Jurkat, Clone E6-1 (cell line): ENCODE measurements around the gene CDC42BPG.
"Not testable (repeated sequence)": the region's sequence is repeated elsewhere in the genome, so short reads cannot be mapped to it uniquely, and the experiment has no call there.

Experiments used
- DNase-seq: peaks from one replicate; pipeline ENCODE4 v3.0.0-alpha.2; 2011; ENCODE audit warnings: low read depth, low spot score
- H3K4me3 ChIP-seq: 2 replicates; pipeline ENCODE4 v1.5.1; 2011; ENCODE audit warnings: mild to moderate bottlenecking, low read length, control low read depth, moderate library complexity

CDC42BPG gene

GRCh38 chr11:64852804-64853509, 8.5 kb upstream of the CDC42BPG start:
- no peak for DNase-seq
- H3K4me3 ChIP-seq, result no peak overlapping the region

DNA sequence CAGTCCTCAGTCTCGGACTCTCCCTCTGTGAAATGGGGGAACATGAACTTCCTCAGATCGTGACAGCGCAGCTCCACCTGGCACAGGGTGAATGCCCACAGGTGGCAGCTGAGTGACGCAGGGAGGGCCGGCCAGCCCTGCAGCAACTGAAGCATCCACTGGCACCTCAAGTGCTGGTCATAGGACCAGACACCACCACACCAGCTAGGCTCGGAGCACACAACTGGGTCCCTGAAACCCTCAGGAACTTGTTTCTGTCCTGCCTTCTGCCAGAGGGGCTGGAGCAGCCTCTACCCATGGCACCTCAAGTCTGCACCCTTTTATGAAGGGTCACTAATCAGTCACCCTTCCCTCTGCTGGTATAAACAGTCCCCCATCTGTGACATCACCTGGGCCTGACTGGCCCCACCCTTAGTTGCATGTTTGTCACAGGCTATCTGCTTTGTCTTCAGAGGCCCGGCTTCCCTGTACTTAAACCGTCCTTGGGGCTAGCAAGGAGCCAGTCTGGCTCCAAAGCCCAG, 7.4 kb upstream of the CDC42BPG start:
- no peak for DNase-seq
- H3K4me3 ChIP-seq, result no peak overlapping the region

GRCh38 chr11:64850979-64851567, 6.6 kb upstream of the CDC42BPG start:
- no peak overlapping the region for H3K4me3 ChIP-seq

GRCh38 chr11:64849598-64850356, 5.3 kb upstream of the CDC42BPG start:
- no peak overlapping the region for H3K4me3 ChIP-seq
- no peak for DNase-seq

More at GRCh38 chr11:64850979-64851567, 6.6 kb upstream of the CDC42BPG start:
- DNase-seq, result no peak

DNA sequence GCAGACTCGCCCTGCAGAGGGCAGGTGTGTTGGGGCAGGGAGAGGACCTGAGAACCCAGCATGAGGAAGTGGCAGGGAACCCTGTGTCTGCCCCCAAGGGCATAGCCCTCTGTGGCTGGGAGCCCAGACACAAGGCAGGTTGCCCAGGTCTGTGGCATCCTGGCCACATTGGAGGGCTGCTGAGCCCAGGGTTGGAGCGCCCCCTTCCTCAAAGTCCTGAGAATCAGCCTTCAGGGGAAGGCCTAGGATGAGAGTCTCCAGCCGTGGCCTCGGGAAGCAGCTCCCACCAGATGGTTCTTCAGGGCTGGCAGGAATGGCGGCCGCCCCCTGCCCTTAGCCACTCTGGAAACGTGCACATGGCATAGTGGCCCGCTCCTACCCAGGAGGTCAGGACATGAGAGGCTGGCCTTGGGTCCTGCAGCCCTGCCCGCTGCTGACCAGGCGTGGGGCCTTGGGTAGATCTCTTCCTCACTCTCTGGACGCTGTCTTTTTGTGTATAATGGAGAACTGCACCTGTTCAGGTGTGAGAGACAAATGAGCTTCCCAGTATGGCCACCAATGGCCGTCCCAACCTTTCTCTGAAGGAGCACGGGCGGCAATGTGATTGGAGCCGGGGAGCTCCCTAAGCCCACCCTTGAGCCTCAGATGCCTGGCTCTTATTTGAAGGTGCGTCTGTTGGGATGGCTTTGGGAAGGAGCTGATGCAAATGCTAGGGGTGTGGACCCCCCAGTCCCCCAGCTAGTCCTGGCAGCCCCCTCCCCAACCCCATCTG, 4.6 kb upstream of the CDC42BPG start:
- no peak overlapping the region for H3K4me3 ChIP-seq
- DNase-seq, result peak; percentile 70

DNA sequence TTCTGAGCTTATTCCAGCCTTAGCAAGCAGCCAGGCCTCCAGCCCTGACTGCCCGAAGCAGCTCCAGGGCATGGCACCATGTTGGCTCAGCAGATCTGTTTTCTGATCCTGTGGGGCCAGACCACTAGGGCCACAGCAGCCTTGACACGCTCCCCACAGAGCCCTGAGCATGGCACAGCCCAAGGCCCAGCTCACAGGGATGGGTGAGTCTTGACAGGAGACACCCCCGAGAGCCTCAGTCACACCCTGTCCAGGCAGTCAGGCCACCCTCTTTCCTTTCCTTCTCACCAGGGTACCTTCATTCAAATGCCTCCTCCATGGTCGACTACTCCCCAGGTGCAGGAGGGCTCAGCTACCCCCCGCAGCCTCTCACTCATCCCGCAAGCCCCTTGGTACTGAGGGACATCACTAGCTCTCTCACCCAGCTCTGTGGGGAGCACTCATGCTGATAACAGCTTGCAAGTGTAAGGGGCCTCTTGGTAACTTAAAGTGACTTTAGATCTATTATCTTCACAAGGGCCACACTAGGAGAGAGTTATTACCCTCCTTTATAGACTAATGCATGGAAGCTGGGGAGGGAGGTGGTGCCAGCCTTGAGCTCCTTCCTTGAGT, 3.9 kb upstream of the CDC42BPG start:
- no peak for DNase-seq
- no peak overlapping the region for H3K4me3 ChIP-seq

DNA sequence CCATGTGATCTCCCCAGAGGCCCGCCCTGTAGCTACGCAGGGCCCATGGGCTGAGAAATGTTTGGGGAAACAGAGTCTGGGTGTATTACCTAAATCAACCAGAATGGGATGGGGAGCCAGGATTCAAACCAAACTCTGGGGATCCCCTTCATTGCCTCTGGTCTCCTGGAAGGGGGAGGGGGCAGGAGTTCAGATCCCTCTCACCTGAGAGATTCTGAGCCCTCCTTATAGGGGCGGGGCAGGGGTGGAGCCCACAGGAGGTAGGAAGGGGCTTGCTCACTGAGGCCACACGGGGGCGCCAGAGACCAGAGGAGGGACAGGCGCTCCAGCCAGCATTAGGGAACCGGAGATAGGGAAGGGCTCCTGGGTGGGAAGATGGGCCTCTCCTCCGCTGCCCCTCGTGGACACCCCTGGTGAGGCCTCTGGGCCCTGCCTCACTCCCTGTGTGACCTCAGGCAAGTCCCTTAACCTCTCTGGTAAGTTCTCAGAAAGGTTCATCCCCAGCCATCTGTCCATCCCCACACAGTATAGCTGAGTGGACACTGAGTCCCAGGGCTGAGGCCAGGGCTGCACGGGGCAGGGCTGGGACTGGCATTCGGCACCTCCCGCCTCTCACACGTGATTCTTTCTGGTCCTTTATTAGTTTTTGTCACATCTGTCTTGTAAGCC, 2.7 kb upstream of the CDC42BPG start:
- DNase-seq, result peak; percentile 69

GRCh38 chr11:64845776-64846129, 1.3 kb upstream of the CDC42BPG start:
- H3K4me3 ChIP-seq, DNase-seq: not testable (repeated sequence)

More for the DNA sequence above, 2.7 kb upstream of the CDC42BPG start:
- H3K4me3 ChIP-seq, result no peak overlapping the region

DNA sequence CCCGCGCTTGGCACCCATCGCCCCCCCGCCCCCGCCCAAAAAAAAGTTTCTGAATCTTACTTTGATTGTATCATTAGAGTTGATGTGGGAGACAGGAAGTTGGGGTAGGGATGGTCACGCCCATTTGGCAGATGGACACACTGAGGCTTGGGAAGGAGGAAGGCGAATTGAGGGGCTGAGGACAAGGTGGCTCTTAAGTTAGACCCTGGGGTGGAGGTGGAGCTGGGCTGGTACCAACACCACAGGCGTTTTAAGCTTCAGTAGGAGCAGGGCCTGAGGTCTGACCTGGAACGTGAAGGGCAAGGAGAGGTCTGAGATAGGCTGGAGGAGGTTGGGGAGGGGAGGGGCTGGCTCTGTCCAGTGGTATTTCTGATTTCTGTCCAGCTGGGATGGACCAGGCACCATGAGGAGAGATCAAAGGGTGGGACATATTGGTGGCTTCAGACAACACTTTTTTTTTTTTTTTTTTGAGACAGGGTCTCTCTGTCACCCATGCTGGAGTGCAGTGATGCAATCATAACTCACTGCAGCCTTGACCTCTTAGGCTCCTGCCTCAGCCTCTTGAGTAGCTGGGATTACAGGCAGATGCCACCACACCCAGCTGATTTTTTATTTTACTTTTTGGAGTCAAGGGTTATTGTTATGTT, 799 bp upstream of the CDC42BPG start:
- no peak for DNase-seq
- H3K4me3 ChIP-seq, result peak overlapping the region; percentile 48

DNA sequence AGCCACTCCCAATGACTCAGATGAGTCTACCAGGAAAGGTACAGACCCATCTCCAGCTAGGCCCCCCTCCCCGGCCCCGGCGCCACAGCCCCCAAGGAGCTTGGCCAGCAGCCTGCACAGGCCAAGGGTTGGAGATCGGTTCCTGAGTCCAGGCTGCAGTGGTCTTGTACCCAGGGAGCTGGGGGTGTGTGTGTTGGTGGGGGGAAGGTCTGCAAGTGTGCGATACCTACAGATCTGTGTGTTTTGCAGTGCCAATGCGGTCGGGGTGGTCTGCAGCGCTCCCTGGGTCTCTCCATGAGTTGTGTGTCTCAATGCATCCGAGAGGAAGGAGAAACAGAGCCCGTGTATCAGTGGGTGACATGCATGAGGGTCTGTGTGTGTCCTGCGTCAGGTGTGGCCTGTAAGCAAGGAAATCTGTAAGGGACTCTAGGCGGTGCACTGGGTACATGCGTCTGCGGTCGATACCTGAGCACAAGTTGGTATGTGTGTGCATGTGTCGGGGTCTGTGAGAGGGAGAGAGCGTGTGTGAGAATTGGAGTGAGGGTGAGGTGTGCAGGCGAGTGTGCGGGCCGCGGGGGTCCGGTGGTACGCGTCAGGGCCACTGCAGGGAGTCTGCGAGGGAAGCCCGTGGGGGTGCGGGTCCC, 645 bp downstream of the CDC42BPG start:
- H3K4me3 ChIP-seq, result peak overlapping the region; percentile 48
- DNase-seq, result no peak

GRCh38 chr11:64842851-64843685, 1.4 kb downstream of the CDC42BPG start:
- no peak overlapping the region for H3K4me3 ChIP-seq

GRCh38 chr11:64842366-64842759, 2.1 kb downstream of the CDC42BPG start:
- H3K4me3 ChIP-seq, result no peak overlapping the region
- no peak for DNase-seq

More at GRCh38 chr11:64842851-64843685, 1.4 kb downstream of the CDC42BPG start:
- DNase-seq, result no peak

DNA sequence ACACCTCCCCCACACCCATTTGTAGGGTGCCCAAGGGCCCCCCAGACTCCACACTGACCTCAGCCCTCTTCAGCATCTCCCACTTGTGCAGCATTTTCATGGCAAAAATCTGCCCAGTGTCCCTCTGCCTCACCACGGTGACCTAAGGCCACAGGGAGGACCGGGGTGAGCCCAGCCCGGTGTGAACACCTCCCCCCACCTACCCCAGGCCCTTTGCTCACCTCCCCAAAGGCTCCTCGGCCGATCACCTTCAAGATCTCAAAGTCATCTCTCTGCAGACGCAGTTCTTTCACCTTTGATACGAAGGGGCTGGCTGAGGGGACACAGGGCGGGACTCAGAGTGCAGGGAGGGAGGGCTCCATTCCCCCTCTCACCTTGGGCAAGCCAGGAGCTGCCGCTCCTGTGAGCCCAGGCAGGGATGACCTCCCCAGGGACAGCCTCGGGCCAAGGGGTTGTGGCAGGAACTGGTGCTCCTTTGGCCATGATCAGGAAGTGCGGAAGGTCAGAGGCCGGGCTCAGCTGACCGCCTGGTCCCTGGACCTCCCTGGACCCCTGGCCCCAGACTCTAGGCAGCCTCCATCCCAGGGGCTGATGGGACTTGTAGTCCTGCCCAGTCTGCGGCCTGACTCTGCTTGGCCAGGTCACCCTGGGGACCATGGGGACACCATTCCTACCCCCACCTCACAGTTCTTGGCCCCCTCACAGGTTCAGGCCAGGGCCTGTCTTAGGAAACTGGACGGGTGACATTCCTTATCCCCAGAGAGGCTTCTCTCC, 2.7 kb downstream of the CDC42BPG start:
- DNase-seq, result no peak
- H3K4me3 ChIP-seq, result no peak overlapping the region

- DNase-seq, result no peak
- H3K4me3 ChIP-seq, result no peak overlapping the region
Measured at GRCh38 chr11:64839887-64840782, 4.3 kb downstream of the CDC42BPG start.

DNA sequence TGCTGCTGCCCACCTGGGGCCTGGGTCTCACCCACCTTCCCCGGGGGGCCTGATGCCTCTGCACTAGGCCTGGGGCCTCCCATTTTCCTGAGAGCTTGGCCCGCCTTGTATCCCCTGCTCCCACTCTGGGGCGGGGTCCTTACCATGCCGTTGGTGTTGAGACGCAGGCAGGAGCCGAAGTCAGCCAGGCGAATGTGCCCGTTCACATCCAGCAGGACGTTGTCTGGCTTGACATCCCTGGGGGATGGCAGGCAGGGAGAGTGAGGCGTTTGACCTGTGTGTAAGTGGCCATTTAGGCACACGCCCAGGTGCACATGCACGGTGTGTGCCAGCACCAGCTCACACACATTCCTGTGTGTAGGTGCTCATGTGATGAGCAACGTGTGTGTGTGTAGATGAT, 5.1 kb downstream of the CDC42BPG start:
- no peak for DNase-seq
- H3K4me3 ChIP-seq, result no peak overlapping the region
